IPS-NIHi7 (cell line): ENCODE results near the gene OCSTAMP.

Experiments
- DNase-seq: peaks from one replicate; pipeline ENCODE4 v3.0.0; 2012; ENCODE audit warnings: mixed read lengths; ENCODE audit errors: extremely low spot score

OCSTAMP gene

DNA sequence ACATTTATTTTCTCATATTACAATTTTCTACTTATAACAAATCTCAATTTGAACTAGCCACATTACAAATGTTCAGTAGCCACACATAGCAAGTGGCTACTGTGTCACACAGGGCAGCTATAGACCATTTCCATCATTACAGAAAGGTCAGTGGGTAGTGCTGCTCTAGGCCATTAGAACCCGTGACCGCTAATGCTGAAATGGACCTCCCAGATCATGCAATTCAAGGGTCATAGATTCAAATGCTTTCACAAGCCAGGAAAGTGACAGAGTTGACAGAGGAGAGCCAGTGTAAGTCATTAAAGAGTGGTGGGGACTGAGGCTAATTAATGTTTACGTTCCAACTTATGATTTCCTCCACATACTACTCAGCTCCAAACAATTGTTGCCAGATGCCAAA is 3.5 kb upstream of the OCSTAMP start:
- DNase-seq: no peak

- no peak for DNase-seq
Measured at GRCh38 chr20:46552460-46553420, 2.3 kb upstream of the OCSTAMP start.

DNA sequence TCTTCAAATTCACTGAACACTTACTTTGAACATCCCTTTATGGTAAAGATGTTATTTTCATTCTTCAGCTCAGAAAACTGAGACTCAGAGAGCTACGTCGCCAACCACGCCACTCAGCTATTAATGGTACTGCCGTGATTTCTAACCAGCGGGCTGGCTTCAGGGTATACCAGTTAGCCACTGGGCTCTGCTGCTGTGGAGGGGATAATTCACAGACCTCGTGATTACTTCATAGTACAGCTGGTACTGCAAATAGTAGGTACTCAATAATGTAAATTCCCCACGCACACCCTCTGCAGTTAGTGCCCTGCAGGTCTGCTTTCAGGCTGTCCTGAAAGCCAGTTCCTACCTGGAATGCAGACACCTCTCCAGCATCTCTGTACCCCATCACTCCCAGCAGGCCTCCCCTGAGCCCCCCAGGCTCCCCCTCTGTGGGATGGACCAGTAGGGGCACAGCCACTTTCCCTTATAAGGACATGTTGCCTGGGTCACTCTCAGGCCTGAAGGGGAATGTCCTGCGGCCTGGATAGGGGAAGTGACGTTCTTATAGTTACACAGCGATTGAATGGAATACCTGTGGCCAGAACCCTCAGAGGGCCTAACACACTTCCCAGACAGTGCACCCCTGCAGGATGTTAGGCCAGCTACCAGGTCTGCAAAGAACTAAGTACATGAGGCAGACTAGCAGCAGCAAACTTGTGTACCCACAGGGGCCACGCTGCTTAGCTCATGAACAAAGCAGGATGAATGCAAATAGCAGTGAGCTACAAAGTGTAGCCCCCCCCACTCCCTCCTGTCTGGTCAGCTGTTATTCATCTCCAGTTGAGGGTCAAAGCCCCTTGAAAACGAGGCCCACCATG is 1.3 kb upstream of the OCSTAMP start:
- DNase-seq: no peak

- DNase-seq: no peak
Measured at GRCh38 chr20:46549188-46549972, 1.1 kb downstream of the OCSTAMP start.

DNA sequence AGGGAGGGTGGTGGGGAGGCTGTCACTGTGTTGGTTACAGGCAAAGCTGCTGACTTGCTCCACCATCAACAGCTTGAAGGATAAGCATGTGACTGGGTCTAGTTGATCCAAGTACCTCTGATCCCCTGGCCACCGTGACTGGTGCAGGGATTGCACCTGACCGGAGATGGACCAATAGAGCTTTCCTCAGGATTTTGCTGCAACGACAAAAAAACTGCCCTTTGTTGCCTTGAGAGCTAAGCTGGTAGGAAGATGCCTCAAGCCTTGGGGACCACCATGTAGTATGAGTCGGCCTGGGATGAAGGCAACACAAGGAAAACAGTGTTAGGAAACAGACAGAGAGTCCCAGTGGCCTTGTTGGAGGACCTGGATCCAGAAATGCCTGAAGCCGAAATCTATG is 1.8 kb downstream of the OCSTAMP start:
- DNase-seq: no peak

DNA sequence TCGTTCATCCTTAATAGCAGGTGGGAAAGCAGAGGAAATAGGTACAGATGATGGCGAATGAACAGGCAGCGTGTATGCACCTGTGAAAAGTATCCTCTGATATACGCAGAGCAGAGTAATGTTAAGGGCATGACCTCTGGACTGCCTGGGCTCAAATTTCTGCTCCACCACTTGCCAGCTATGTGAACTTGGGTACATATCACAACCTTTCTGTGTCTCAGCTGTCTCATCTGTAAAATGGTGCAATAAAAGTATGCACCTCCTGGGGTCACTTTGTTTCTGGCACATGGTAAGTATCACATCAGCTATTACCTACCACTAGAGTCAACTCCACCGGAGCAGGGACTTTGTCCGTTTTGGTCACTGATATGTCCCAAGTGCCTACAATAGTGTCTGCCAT is 2.5 kb downstream of the OCSTAMP start:
- no peak for DNase-seq

GRCh38 chr20:46546936-46547335 is 3.5 kb downstream of the OCSTAMP start:
- DNase-seq: no peak

GRCh38 chr20:46546298-46546697 is 4.2 kb downstream of the OCSTAMP start:
- DNase-seq: peak; percentile 36

GRCh38 chr20:46545827-46546138 is 4.7 kb downstream of the OCSTAMP start:
- no peak for DNase-seq

GRCh38 chr20:46545077-46545826 is 5.2 kb downstream of the OCSTAMP start:
- no peak for DNase-seq

- no peak for DNase-seq
Measured at GRCh38 chr20:46544576-46544975, 5.9 kb downstream of the OCSTAMP start.

- DNase-seq: no peak
Measured at GRCh38 chr20:46543959-46544358, 6.5 kb downstream of the OCSTAMP start.

- no peak for DNase-seq
Measured at GRCh38 chr20:46543033-46543432, 7.4 kb downstream of the OCSTAMP start.

GRCh38 chr20:46541229-46541935 is 9.1 kb downstream of the OCSTAMP start:
- DNase-seq: no peak

- DNase-seq: no peak
Measured at GRCh38 chr20:46539113-46539512, 11.3 kb downstream of the OCSTAMP start.

- no peak for DNase-seq
Measured at GRCh38 chr20:46530640-46531039, 19.8 kb downstream of the OCSTAMP start.

- peak; percentile 59 for DNase-seq
Measured at GRCh38 chr20:46523696-46524328, 26.6 kb downstream of the OCSTAMP start.

DNA sequence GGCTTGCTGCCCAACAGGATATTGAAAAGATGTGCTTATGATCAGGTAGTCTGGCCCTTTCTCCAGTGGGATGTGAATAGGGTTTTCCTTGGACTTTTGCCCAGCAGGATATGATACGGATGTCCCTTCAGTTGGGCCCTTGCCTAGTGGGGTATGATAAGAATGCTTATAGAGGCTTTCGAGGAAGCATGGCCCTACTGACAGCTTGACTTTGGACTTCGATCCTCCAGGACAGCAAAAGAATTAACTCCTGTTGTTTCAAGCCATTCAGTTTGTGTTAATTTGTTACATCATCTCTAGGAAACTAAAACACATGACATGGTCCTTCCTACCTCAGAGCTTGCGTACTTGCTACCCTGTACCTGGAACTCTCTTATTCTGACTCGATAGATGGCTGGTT is 27.3 kb downstream of the OCSTAMP start:
- no peak for DNase-seq

DNA sequence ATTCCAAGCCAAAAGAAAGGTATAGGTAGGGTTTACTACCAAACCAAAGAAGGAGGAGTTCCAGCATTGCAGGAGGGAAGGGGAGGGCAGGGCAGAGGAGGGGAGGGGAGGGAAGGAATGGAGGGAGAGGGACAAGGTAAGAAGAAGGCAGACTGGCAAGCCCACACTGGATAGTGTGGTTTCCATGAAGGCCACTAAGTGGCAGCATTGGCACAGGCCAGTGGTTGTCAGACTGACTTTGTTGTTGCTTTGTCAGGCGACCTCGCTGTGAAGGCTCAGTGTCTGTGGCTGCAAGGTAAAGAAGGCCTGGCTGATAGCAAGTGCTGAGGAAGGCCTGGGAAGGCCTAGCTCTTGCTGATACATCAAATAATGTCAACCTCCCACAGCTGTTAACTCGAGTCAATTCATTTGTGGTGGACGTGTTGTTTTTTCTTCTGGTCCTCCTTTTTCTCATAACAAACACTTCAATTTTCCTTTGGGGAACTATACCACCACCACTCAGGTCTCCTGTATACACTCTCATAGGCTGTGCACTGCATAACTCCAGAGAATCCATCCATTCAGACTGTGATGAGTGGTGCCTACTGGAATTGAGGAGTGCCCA is 29.4 kb downstream of the OCSTAMP start:
- peak; percentile 88 for DNase-seq

DNA sequence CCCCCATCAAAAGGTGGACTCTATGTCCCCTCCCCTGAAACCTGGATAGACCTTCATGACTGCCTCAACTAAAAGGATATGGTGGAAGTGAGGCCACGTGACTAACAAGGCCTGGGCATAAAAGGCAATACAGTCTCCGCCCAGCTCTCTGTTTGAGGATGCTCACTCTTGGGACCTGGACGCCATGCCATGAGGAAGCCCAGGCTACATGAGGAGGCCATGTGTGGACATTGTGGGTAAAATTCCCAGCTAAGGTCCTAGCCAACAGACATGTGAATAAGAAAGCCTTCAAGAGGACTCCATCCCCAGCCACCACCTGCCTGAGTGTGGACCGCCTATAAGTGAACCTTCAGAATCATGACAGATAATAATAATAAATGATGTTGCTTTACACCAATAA is 29.9 kb downstream of the OCSTAMP start:
- no peak for DNase-seq
